SK-N-SH treated with all-trans-retinoic acid at 6 μM for 48 hours (cell line): ENCODE measurements around the gene ARID2.

ENCODE experiments used
- ATAC-seq: fragments of 200-7000 bp; cut with Tn5 transposase; 3 replicates; pipeline ENCODE4 v1.9.1; 2020; ENCODE audit warnings: mild to moderate bottlenecking, moderate library complexity
- ARNTL ChIP-seq: fragments of 450-650 bp; formaldehyde crosslinking; IDR thresholded peaks from 2 replicates; pipeline ENCODE4 v1.5.0; 2020; ENCODE audit warnings: low read depth, mild to moderate bottlenecking, moderate library complexity, borderline replicate concordance
- BACH2 ChIP-seq: fragments of 250-450 bp; sonication (Bioruptor Pico); IDR thresholded peaks from 2 replicates; pipeline ENCODE4 v1.9.0; 2021; ENCODE audit warnings: mild to moderate bottlenecking, borderline replicate concordance
- CREB5 ChIP-seq: fragments of 250-450 bp; sonication (Bioruptor Pico); IDR thresholded peaks from 2 replicates; pipeline ENCODE4 v1.5.1; 2020; ENCODE audit warnings: low read depth, mild to moderate bottlenecking, moderate library complexity
- CSDC2 ChIP-seq: fragments of 250-450 bp; sonication (Bioruptor Pico); IDR thresholded peaks from 2 replicates; pipeline ENCODE4 v1.5.0; 2020; ENCODE audit warnings: mild to moderate bottlenecking, moderate library complexity
- ESRRG ChIP-seq: fragments of 250-450 bp; sonication (Bioruptor Pico); IDR thresholded peaks from 2 replicates; pipeline ENCODE4 v1.6.1; 2021; ENCODE audit warnings: mild to moderate bottlenecking
- GLIS3 ChIP-seq: fragments of 250-450 bp; sonication (Bioruptor Pico); IDR thresholded peaks from 2 replicates; pipeline ENCODE4 v1.5.0; 2020; ENCODE audit warnings: mild to moderate bottlenecking, moderate library complexity
- ISL1 ChIP-seq: fragments of 250-450 bp; sonication (Bioruptor Pico); IDR thresholded peaks from 2 replicates; pipeline ENCODE4 v2.1.2; 2022; ENCODE audit warnings: mild to moderate bottlenecking, moderate library complexity
- OSR1 ChIP-seq: fragments of 250-450 bp; sonication (Bioruptor Pico); IDR thresholded peaks from 2 replicates; pipeline ENCODE4 v1.8.0; 2022; ENCODE audit warnings: moderate library complexity, mild to moderate bottlenecking, inconsistent platforms
- PATZ1 ChIP-seq: fragments of 250-450 bp; sonication (Bioruptor Pico); IDR thresholded peaks from 2 replicates; pipeline ENCODE4 v1.8.0; 2020; ENCODE audit warnings: mild to moderate bottlenecking, moderate library complexity, borderline replicate concordance
- POU6F1 ChIP-seq: fragments of 250-450 bp; sonication (Bioruptor Pico); IDR thresholded peaks from 2 replicates; pipeline ENCODE4 v1.8.0; 2021; ENCODE audit warnings: low read depth, mild to moderate bottlenecking, moderate library complexity, borderline replicate concordance
- RARB ChIP-seq: fragments of 250-450 bp; sonication (Bioruptor Pico); IDR thresholded peaks from 2 replicates; pipeline ENCODE4 v1.8.0; 2021; ENCODE audit warnings: mild to moderate bottlenecking, moderate library complexity
- SNAI2 ChIP-seq: fragments of 250-450 bp; sonication (Bioruptor Pico); IDR thresholded peaks from 2 replicates; pipeline ENCODE4 v1.5.0; 2020; ENCODE audit warnings: mild to moderate bottlenecking, moderate library complexity
- TCF4 ChIP-seq: fragments of 250-450 bp; sonication (Bioruptor Pico); IDR thresholded peaks from 2 replicates; pipeline ENCODE4 v1.8.0; 2021; ENCODE audit warnings: mild to moderate bottlenecking, moderate library complexity, borderline replicate concordance
- TOX ChIP-seq: fragments of 250-450 bp; sonication (Bioruptor Pico); IDR thresholded peaks from 2 replicates; pipeline ENCODE4 v1.8.0; 2021; ENCODE audit warnings: mild to moderate bottlenecking, moderate library complexity, borderline replicate concordance
- ZC3H10 ChIP-seq: fragments of 250-450 bp; sonication (Bioruptor Pico); IDR thresholded peaks from 2 replicates; pipeline ENCODE4 v1.5.1; 2021; ENCODE audit warnings: mild to moderate bottlenecking, moderate library complexity
- ZFP3 ChIP-seq: fragments of 250-450 bp; sonication (Bioruptor Pico); IDR thresholded peaks from 2 replicates; pipeline ENCODE4 v1.5.0; 2020; ENCODE audit warnings: mild to moderate bottlenecking, moderate library complexity
- ZFP30 ChIP-seq: fragments of 450-650 bp; formaldehyde crosslinking; IDR thresholded peaks from 2 replicates; pipeline ENCODE4 v1.5.0; 2022; ENCODE audit warnings: mild to moderate bottlenecking, moderate library complexity
- ZNF565 ChIP-seq: fragments of 450-650 bp; formaldehyde crosslinking; conservative IDR thresholded peaks from 2 replicates; pipeline ENCODE4 v1.5.0; 2020; ENCODE audit warnings: low read depth, mild to moderate bottlenecking, moderate library complexity
- ZNF70 ChIP-seq: fragments of 450-650 bp; formaldehyde crosslinking; IDR thresholded peaks from 2 replicates; pipeline ENCODE4 v1.5.0; 2020; ENCODE audit warnings: mild to moderate bottlenecking, moderate library complexity
- ZNF8 ChIP-seq: fragments of 450-650 bp; formaldehyde crosslinking; IDR thresholded peaks from 2 replicates; pipeline ENCODE4 v1.5.0; 2020; ENCODE audit warnings: mild to moderate bottlenecking, moderate library complexity
- TF ChIP-seq, protein P1 (sequence below): fragments of 250-450 bp; sonication (Bioruptor Pico); IDR thresholded peaks from 2 replicates; pipeline ENCODE4 v1.5.0; 2020; ENCODE audit warnings: mild to moderate bottlenecking, moderate library complexity
- TF ChIP-seq, protein P2 (sequence below): fragments of 250-450 bp; sonication (Bioruptor Pico); IDR thresholded peaks from 2 replicates; pipeline ENCODE4 v1.5.1; 2021; ENCODE audit warnings: mild to moderate bottlenecking, moderate library complexity

ARID2 gene

GRCh38 chr12:45707241-45707857, 22.2 kb upstream of the ARID2 start:
- ATAC-seq, result no peak
- TF ChIP-seq ZFP3 (CRISPR knock-in tag) (no peak), RARB (CRISPR knock-in tag) (no peak), OSR1 (no peak), ISL1 (CRISPR knock-in tag) (no peak), GLIS3 (CRISPR knock-in tag) (no peak), CREB5 (no peak), ZNF565 (CRISPR knock-in tag) (no peak), TOX (CRISPR knock-in tag) (no peak), CSDC2 (CRISPR knock-in tag) (no peak), ZNF70 (CRISPR knock-in tag) (no peak)
- TF ChIP-seq, protein P1, sequence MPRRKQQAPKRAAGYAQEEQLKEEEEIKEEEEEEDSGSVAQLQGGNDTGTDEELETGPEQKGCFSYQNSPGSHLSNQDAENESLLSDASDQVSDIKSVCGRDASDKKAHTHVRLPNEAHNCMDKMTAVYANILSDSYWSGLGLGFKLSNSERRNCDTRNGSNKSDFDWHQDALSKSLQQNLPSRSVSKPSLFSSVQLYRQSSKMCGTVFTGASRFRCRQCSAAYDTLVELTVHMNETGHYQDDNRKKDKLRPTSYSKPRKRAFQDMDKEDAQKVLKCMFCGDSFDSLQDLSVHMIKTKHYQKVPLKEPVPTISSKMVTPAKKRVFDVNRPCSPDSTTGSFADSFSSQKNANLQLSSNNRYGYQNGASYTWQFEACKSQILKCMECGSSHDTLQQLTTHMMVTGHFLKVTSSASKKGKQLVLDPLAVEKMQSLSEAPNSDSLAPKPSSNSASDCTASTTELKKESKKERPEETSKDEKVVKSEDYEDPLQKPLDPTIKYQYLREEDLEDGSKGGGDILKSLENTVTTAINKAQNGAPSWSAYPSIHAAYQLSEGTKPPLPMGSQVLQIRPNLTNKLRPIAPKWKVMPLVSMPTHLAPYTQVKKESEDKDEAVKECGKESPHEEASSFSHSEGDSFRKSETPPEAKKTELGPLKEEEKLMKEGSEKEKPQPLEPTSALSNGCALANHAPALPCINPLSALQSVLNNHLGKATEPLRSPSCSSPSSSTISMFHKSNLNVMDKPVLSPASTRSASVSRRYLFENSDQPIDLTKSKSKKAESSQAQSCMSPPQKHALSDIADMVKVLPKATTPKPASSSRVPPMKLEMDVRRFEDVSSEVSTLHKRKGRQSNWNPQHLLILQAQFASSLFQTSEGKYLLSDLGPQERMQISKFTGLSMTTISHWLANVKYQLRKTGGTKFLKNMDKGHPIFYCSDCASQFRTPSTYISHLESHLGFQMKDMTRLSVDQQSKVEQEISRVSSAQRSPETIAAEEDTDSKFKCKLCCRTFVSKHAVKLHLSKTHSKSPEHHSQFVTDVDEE (CRISPR knock-in tag), result no peak
- TF ChIP-seq, protein P2, sequence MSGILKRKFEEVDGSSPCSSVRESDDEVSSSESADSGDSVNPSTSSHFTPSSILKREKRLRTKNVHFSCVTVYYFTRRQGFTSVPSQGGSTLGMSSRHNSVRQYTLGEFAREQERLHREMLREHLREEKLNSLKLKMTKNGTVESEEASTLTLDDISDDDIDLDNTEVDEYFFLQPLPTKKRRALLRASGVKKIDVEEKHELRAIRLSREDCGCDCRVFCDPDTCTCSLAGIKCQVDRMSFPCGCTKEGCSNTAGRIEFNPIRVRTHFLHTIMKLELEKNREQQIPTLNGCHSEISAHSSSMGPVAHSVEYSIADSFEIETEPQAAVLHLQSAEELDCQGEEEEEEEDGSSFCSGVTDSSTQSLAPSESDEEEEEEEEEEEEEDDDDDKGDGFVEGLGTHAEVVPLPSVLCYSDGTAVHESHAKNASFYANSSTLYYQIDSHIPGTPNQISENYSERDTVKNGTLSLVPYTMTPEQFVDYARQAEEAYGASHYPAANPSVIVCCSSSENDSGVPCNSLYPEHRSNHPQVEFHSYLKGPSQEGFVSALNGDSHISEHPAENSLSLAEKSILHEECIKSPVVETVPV (CRISPR knock-in tag), result no peak

GRCh38 chr12:45708363-45708762, 21.1 kb upstream of the ARID2 start:
- no peak for TF ChIP-seq OSR1
- TF ChIP-seq CSDC2 (CRISPR knock-in tag), result no peak
- no peak for TF ChIP-seq BACH2 (CRISPR knock-in tag)
- no peak for TF ChIP-seq ESRRG (CRISPR knock-in tag)
- no peak for TF ChIP-seq PATZ1 (CRISPR knock-in tag)
- no peak for TF ChIP-seq ZC3H10 (CRISPR knock-in tag)
- TF ChIP-seq TCF4 (CRISPR knock-in tag), result no peak
- TF ChIP-seq ARNTL (CRISPR knock-in tag), result no peak
- TF ChIP-seq SNAI2, result no peak
- no peak for TF ChIP-seq RARB (CRISPR knock-in tag)
- TF ChIP-seq ZNF8, result no peak
- no peak for TF ChIP-seq ISL1 (CRISPR knock-in tag)
- TF ChIP-seq, all 23 proteins: peak for 0
- ATAC-seq, result no peak

DNA sequence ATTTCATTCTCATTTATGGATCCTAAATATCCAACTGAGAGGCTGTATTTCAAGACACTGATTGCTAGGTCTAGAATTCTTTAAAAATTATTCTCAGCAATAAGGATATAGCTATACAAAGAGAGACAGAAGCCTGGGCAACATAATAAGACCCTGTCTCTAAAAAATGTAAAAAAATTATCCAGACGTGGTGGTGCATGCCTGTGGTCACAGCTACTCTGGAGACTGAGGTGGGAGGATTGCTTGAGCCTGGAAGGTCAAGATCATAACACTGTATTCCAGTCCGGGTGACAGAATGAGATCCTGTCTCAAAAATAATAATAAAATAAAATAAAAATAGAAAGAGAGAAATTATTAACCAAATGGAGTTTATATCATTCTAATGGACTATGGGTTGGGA, 20.6 kb upstream of the ARID2 start:
- TF ChIP-seq ZNF70 (CRISPR knock-in tag) (no peak), ESRRG (CRISPR knock-in tag) (no peak), CREB5 (no peak)
- ATAC-seq, result peak; percentile 65

DNA sequence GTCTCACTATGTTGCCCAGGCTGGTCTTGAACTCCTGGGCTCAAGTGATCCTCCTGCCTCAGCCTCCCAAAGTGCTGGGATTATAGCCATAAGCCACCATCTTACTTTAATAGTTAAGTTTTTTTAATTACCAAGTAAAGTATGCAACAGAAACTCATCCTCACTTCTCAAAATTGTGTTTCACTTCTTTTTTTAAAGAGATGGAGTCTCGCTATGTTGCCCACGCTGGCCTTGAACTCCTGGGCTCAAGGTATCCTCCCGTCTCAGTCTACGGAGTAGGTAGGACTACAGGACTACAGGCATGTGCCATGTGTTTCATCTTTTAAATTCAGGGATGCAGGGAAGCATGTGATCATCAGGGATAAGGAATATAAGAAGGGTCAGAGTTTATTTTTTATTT, 17.2 kb upstream of the ARID2 start:
- no peak for ATAC-seq
- TF ChIP-seq CSDC2 (CRISPR knock-in tag), result no peak
- TF ChIP-seq POU6F1 (CRISPR knock-in tag), result no peak
- no peak for TF ChIP-seq ZNF70 (CRISPR knock-in tag)
- TF ChIP-seq GLIS3 (CRISPR knock-in tag), result no peak
- TF ChIP-seq ZFP30 (CRISPR knock-in tag), result no peak
- TF ChIP-seq TOX (CRISPR knock-in tag), result no peak
- TF ChIP-seq PATZ1 (CRISPR knock-in tag), result no peak
- TF ChIP-seq, protein P2 (CRISPR knock-in tag), result no peak
- TF ChIP-seq TCF4 (CRISPR knock-in tag), result no peak
- TF ChIP-seq SNAI2, result no peak
